ENCODE data around the gene APOM. TPM values are rescaled to one million over a fixed set of nuclear protein-coding genes. Genes with fewer than 3 reads are reported as not detected.

APOM gene
- total and polyA plus RNA-seq, 3 donors from 2014 or later: 7.5 to 27.9 (median 9.8) TPM

GRCh38 chr6:31659649-31660380 is 4.1 kb downstream of the APOM start:
- no peaks in the 10 kb centered on the region for H3K9me3 ChIP-seq
- H3K36me3 ChIP-seq (ENCODE audit: low read depth, missing control alignments): no peaks in the 10 kb centered on the region
- peak overlapping the region; percentile 60 to 79 for H3K4me3 ChIP-seq
- H3K27me3 ChIP-seq: no peaks in the 10 kb centered on the region
- DNase-seq: no peak
- TF ChIP-seq POLR2A (IDR thresholded peaks at IDR 0.05) (no peak), CTCF (IDR thresholded peaks at IDR 0.05) (no peak)
- peaks cover 42% of the 10 kb centered on the region for H3K4me1 ChIP-seq
- H3K27ac ChIP-seq: peak overlapping the region; percentile 59 to 85
- WGBS, 2 donors: 31 to 32% methylated on average over 12 of the region's 13 CpGs
- intact Hi-C loops (cut with DNase I; ENCODE audit: low total_unique reads): no loop called here

- H3K27ac ChIP-seq: peak within 1 kb of the TSS; percentile 59 to 85
- whole genome bisulfite sequencing, 2 donors: 0 to 1% methylated on average over 20 to 45 of the region's 52 CpGs
- H3K9me3 ChIP-seq: no peaks in the 10 kb centered on the region
- intact Hi-C loops (cut with DNase I; ENCODE audit: low total_unique reads): no loop called here
- peaks cover 42% of the 10 kb centered on the region for H3K4me1 ChIP-seq
- peak within 1 kb of the TSS; percentile 60 to 79 for H3K4me3 ChIP-seq
- H3K36me3 ChIP-seq (ENCODE audit: low read depth, missing control alignments): no peaks in the 10 kb centered on the region
- H3K27me3 ChIP-seq: no peaks in the 10 kb centered on the region
- TF ChIP-seq POLR2A (IDR thresholded peaks at IDR 0.05): no peak
- TF ChIP-seq CTCF (IDR thresholded peaks at IDR 0.05): no peak
- peak; percentile 92 for DNase-seq
These were observed 4.9 kb downstream of the APOM start, which contains the start of gene C6orf47 for GRCh38 chr6:31660381-31661261. Gene C6orf47, minus strand, starts transcription at chr6:31660778. Its CDS starts 831 bp downstream, at chr6:31659947.

GRCh38 chr6:31661262-31662123 is 5.8 kb downstream of the APOM start:
- whole genome bisulfite sequencing, 2 donors: 68 to 71% methylated on average over 12 of the region's 12 CpGs
- intact Hi-C loops (cut with DNase I; ENCODE audit: low total_unique reads): no loop called here
- Histone ChIP-seq H3K4me3 (no peak overlapping the region), H3K36me3 (ENCODE audit: low read depth, missing control alignments) (no peaks in the 10 kb centered on the region), H3K27ac (peak overlapping the region; percentile 59 to 85), H3K9me3 (no peaks in the 10 kb centered on the region), H3K27me3 (no peaks in the 10 kb centered on the region), H3K4me1 (peaks cover 42% of the 10 kb centered on the region)
- DNase-seq: no peak
- TF ChIP-seq CTCF (IDR thresholded peaks at IDR 0.05) (no peak), POLR2A (IDR thresholded peaks at IDR 0.05) (no peak)

GRCh38 chr6:31662124-31662723 is 6.5 kb downstream of the APOM start:
- 85 to 88% methylated on average over 9 to 12 of the region's 12 CpGs for WGBS, 2 donors
- no peak for DNase-seq
- Histone ChIP-seq H3K4me1 (peaks cover 48% of the 10 kb centered on the region), H3K4me3 (no peak overlapping the region), H3K27ac (no peak overlapping the region), H3K36me3 (ENCODE audit: low read depth, missing control alignments) (no peaks in the 10 kb centered on the region), H3K27me3 (no peaks in the 10 kb centered on the region), H3K9me3 (no peaks in the 10 kb centered on the region)
- intact Hi-C loops (cut with DNase I; ENCODE audit: low total_unique reads): no loop called here
- TF ChIP-seq POLR2A (IDR thresholded peaks at IDR 0.05) (no peak), CTCF (IDR thresholded peaks at IDR 0.05) (no peak)

Data from testis (tissue), 3 donors.